ENCODE measurements around the gene PGBD2.
"Not testable (repeated sequence)": the region's sequence is repeated elsewhere in the genome, so short reads cannot be mapped to it uniquely, and the experiment has no call there.

PGBD2 gene

DNA sequence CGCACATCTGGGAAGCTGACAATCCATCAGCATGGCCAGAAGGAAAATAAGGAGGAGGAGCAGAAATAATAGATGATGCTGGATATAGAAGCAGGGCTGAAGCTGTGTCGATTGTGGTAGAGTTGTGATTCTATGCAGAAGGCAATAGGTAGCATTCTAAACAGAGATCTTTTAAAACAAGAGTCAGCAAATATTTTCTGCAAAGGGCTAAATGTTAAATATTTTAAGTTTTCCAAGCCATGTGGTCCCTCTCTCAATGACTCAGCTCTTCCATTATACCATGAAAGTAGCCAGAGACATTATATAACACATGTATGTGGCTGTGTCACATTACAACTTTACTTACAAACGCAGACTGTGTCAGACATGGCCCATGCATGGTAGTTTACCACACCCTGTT, 21.2 kb downstream of the PGBD2 start:
- not testable (repeated sequence) for DNase-seq (ENCODE audit: low read depth)

- not testable (repeated sequence) for DNase-seq (ENCODE audit: low read depth)
Measured at GRCh38 chr1:248928122-248928521, 22.1 kb downstream of the PGBD2 start.

GRCh38 chr1:248930037-248930436, 24.0 kb downstream of the PGBD2 start:
- not testable (repeated sequence) for DNase-seq (ENCODE audit: low read depth)

DNA sequence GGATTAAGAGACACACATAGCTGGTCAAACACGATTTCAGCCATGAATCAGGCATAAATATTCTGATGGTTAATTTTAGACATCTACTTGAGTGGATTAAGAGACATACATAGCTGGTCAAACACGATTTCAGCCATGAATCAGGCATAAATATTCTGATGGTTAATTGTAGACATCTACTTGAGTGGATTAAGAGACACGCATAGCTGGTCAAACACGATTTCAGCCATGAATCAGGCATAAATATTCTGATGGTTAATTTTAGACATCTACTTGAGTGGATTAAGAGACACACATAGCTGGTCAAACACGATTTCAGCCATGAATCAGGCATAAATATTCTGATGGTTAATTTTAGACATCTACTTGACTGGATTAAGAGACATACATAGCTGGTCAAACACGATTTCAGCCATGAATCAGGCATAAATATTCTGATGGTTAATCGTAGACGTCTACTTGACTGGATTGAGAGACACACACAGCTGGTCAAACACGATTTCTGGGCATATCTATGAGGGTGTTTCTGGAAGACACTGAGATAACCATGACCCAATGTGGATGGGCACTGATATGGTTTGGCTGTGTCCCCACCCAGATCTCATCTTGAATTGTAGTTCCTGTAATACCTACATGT, 32.3 kb downstream of the PGBD2 start:
- DNase-seq (ENCODE audit: low read depth), result not testable (repeated sequence)

GRCh38 chr1:248944134-248944999, 38.3 kb downstream of the PGBD2 start:
- not testable (repeated sequence) for DNase-seq (ENCODE audit: low read depth)

DNA sequence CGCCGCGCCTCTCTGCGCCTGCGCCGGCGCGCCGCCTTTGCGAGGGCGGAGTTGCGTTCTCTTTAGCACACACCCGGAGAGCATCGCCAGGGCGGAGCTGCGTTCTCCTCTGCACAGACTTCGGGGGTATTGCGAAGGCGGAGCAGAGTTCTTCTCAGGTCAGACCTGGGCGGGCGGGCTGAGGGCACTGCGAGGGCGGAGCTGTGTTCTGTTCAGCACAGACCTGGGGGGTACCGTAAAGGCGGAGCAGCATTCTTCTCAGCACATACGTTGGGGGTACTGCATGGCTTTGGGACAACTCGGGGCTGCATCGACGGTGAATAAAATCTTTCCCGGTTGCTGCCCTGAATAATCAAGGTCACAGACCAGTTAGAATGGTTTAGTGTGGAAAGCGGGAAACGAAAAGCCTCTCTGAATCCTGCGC, 39.0 kb downstream of the PGBD2 start:
- not testable (repeated sequence) for DNase-seq (ENCODE audit: low read depth)

- not testable (repeated sequence) for DNase-seq (ENCODE audit: low read depth)
Measured at GRCh38 chr1:248945453-248945852, 39.4 kb downstream of the PGBD2 start.

DNA sequence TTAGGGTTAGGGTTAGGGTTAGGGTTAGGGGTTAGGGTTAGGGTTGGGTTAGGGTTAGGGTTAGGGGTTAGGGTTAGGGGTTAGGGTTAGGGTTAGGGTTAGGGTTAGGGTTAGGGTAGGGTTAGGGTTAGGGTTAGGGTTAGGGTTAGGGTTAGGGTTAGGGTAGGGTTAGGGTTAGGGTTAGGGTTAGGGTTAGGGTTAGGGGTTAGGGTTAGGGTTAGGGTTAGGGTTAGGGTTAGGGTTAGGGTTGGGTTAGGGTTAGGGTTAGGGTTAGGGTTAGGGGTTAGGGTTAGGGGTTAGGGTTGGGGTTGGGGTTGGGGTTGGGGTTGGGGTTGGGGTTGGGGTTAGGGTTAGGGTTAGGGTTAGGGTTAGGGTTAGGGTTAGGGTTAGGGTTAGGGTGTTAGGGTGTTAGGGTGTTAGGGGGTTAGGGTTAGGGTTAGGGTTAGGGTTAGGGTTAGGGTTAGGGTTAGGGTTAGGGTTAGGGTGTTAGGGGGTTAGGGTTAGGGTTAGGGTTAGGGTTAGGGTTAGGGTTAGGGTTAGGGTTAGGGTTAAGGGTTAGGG, 39.9 kb downstream of the PGBD2 start:
- DNase-seq (ENCODE audit: low read depth), result not testable (repeated sequence)

Measured in GM04504 (cell line).